ENCODE measurements around the gene PRPSAP2. TPM values are rescaled to one million over a fixed set of nuclear protein-coding genes. Genes with fewer than 3 reads are reported as not detected.

Gene PRPSAP2
- total RNA-seq, 1 experiment from 2014 or later: 37.8 TPM

- TF ChIP-seq ATF3 (IDR thresholded peaks at IDR 0.05) (no peak), POLR2AphosphoS5 (IDR thresholded peaks at IDR 0.05; ENCODE audit: low read depth, low read length) (no peak), SRF (IDR thresholded peaks at IDR 0.05; ENCODE audit: low read depth) (no peak)
- Histone ChIP-seq H3K4me1 (ENCODE audit: control insufficient read depth in 1 of 2, insufficient read depth in 2 of 2, low read length in 2 of 2) (no peaks in the 10 kb centered on the region), H3K9me2 (ENCODE audit: insufficient read depth) (no peaks in the 10 kb centered on the region), H2AFZ (ENCODE audit: low read depth, low read length, poor library complexity, severe bottlenecking) (no peak overlapping the region), H3K27ac (ENCODE audit: low read depth, low read length) (no peak overlapping the region), H3K4me3 (replicated peaks in 1 of 2; ENCODE audit: low read depth in 1 of 2, low read length in 2 of 2) (no peak overlapping the region), H3K27me3 (ENCODE audit: insufficient read depth, low read length) (no peaks in the 10 kb centered on the region), H3K79me2 (ENCODE audit: insufficient read depth, low read length) (no peaks in the 10 kb centered on the region), H3K36me3 (ENCODE audit: control insufficient read depth in 1 of 2, insufficient read depth in 2 of 2, low read length in 2 of 2) (no peaks in the 10 kb centered on the region), H3K9ac (ENCODE audit: low read length) (no peak overlapping the region), H4K20me1 (ENCODE audit: insufficient read depth) (no peaks in the 10 kb centered on the region), H3K4me2 (ENCODE audit: low read length) (no peak overlapping the region), H3K9me3 (ENCODE audit: control insufficient read depth in 1 of 2, insufficient read depth in 1 of 2, low read depth in 1 of 2, low read length in 2 of 2) (no peaks in the 10 kb centered on the region)
- ChIA-PET RAD21 (ENCODE audit: low non-redundant PET in 1 of 2, low total read pairs in 2 of 2, uncharacterized antibody in 2 of 2, unreplicated experiment in 2 of 2) (no interaction called here), POLR2A (no interaction called here), CTCF (no interaction called here)
- no peak for DNase-seq (ENCODE audit: low read depth, low spot score)
- BruUV-seq (replicated peaks): no TSS peak
- no peak for ATAC-seq
- intact Hi-C loops (cut with micrococcal nuclease): no loop called here
These were observed 91.6 kb downstream of the PRPSAP2 start for GRCh38 chr17:18949566-18949965.

GRCh38 chr17:18950346-18950745 is 92.4 kb downstream of the PRPSAP2 start:
- H3K4me1 ChIP-seq (ENCODE audit: control insufficient read depth in 1 of 2, insufficient read depth in 2 of 2, low read length in 2 of 2): no peaks in the 10 kb centered on the region
- RAD21 ChIA-PET (ENCODE audit: low non-redundant PET in 1 of 2, low total read pairs in 2 of 2, uncharacterized antibody in 2 of 2, unreplicated experiment in 2 of 2): no interaction called here
- no peaks in the 10 kb centered on the region for H3K9me3 ChIP-seq (ENCODE audit: control insufficient read depth in 1 of 2, insufficient read depth in 1 of 2, low read depth in 1 of 2, low read length in 2 of 2)
- DNase-seq (ENCODE audit: low read depth, low spot score) (no peak), ATAC-seq (no peak)
- H3K27ac ChIP-seq (ENCODE audit: low read depth, low read length): no peak overlapping the region
- intact Hi-C loops (cut with micrococcal nuclease): no loop called here
- CTCF ChIA-PET: no interaction called here
- no peak overlapping the region for H3K9ac ChIP-seq (ENCODE audit: low read length)
- TF ChIP-seq TCF7L2 (IDR thresholded peaks at IDR 0.05; ENCODE audit: borderline replicate concordance, extremely low read depth, insufficient read depth, insufficient read length) (no peak), CEBPB (IDR thresholded peaks at IDR 0.05; ENCODE audit: low read depth) (no peak), CBX3 (IDR thresholded peaks at IDR 0.05; ENCODE audit: low read depth) (no peak), ATF3 (IDR thresholded peaks at IDR 0.05) (no peak), ELF1 (IDR thresholded peaks at IDR 0.05; ENCODE audit: borderline replicate concordance, low read depth) (no peak)
- POLR2A ChIA-PET: no interaction called here
- no peaks in the 10 kb centered on the region for H3K9me2 ChIP-seq (ENCODE audit: insufficient read depth)
- no peak overlapping the region for H2AFZ ChIP-seq (ENCODE audit: low read depth, low read length, poor library complexity, severe bottlenecking)
- H3K4me3 ChIP-seq (replicated peaks in 1 of 2; ENCODE audit: low read depth in 1 of 2, low read length in 2 of 2): no peak overlapping the region
- no peaks in the 10 kb centered on the region for H3K36me3 ChIP-seq (ENCODE audit: control insufficient read depth in 1 of 2, insufficient read depth in 2 of 2, low read length in 2 of 2)
- no peaks in the 10 kb centered on the region for H4K20me1 ChIP-seq (ENCODE audit: insufficient read depth)
- BruUV-seq (replicated peaks): no TSS peak
- H3K4me2 ChIP-seq (ENCODE audit: low read length): no peak overlapping the region
- H3K27me3 ChIP-seq (ENCODE audit: insufficient read depth, low read length): no peaks in the 10 kb centered on the region
- no peaks in the 10 kb centered on the region for H3K79me2 ChIP-seq (ENCODE audit: insufficient read depth, low read length)

Measured in HCT116 (cell line).